GM21529 (cell line): ENCODE results near the gene ASTL.

ENCODE experiments used
- ATAC-seq: cut with Tn5 transposase; IDR thresholded peaks from one replicate; pipeline ENCODE4 v1.9.1; 2021; ENCODE audit not compliant: unreplicated experiment

The ASTL gene

GRCh38 chr2:96159084-96159830 is 21.0 kb upstream of the ASTL start:
- ATAC-seq = no peak

- ATAC-seq = no peak
Observed at GRCh38 chr2:96158554-96158940, 20.2 kb upstream of the ASTL start.

GRCh38 chr2:96157649-96158553 is 19.6 kb upstream of the ASTL start:
- peak; percentile 65 for ATAC-seq

GRCh38 chr2:96156926-96157648 is 18.8 kb upstream of the ASTL start:
- ATAC-seq = peak; percentile 36

- ATAC-seq = no peak
Observed at GRCh38 chr2:96156011-96156820, 17.9 kb upstream of the ASTL start.

GRCh38 chr2:96154506-96155380 is 16.4 kb upstream of the ASTL start:
- ATAC-seq = no peak

- no peak for ATAC-seq
Observed at GRCh38 chr2:96153991-96154431, 15.7 kb upstream of the ASTL start.

- no peak for ATAC-seq
Observed at GRCh38 chr2:96153291-96153713, 15.0 kb upstream of the ASTL start.

- ATAC-seq = no peak
Observed at GRCh38 chr2:96152304-96153161, 14.2 kb upstream of the ASTL start.

GRCh38 chr2:96151595-96152303 is 13.4 kb upstream of the ASTL start:
- no peak for ATAC-seq

- ATAC-seq = no peak
Observed at GRCh38 chr2:96150791-96151594, 12.7 kb upstream of the ASTL start.

- no peak for ATAC-seq
Observed at GRCh38 chr2:96150007-96150640, 11.8 kb upstream of the ASTL start.

GRCh38 chr2:96148410-96149217 is 10.3 kb upstream of the ASTL start:
- ATAC-seq = peak; percentile 46

GRCh38 chr2:96147593-96148201 is 9.4 kb upstream of the ASTL start:
- no peak for ATAC-seq

GRCh38 chr2:96146881-96147592 is 8.7 kb upstream of the ASTL start:
- no peak for ATAC-seq
